Measurements from ENCODE around the gene RAD51B.

The RAD51B gene

DNA sequence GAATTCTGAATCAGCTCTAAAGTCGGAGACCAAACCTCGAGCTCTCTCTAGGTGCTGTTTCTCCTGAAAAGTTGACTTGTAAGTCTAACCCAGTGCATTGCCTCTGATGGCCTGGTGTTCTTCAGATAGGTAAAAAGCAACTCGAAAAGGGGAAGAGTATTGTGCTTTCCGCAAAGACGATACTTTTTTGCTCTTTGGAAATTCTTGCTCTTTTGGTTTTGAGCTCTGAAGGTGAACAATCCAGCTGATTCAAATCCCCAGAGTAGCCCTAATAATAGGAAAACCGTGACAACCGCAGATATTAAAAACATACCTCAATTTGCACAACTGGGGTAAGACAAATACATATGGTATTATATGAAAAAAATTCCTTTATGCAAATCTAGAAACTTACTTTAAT, 447.4 kb downstream of the RAD51B start:
- H3K36me3 ChIP-seq (replicated peaks; ENCODE audit: insufficient read depth, low read length) = no peaks in the 10 kb centered on the region
- no peak overlapping the region for H3K27ac ChIP-seq (ENCODE audit: low read length)
- H3F3A ChIP-seq (ENCODE audit: insufficient read depth, low read length) = no peaks in the 10 kb centered on the region

DNA sequence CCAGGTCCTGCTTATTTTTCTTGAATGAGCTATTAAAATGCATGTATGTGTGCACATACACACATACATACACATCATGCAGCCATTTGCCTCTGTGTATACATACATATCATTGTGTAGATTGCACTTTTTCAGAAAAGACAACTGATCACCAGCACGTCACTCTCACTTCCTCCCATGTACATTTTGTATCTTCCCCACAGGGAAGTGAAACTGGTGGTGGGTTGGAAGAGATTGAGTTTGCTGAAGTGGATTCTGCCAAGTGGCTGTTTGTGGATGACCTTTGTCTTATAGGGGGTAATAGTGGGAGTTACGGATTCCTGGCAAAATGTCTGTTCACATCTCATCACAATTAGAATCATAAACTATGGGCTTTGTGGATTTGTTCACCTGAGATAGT, 448.6 kb downstream of the RAD51B start:
- H4K20me1 ChIP-seq (ENCODE audit: insufficient read depth, low read length) = no peaks in the 10 kb centered on the region
- no peaks in the 10 kb centered on the region for H3K79me2 ChIP-seq (ENCODE audit: low read length)
- H3F3A ChIP-seq (ENCODE audit: insufficient read depth, low read length) = no peaks in the 10 kb centered on the region
- peak overlapping the region; percentile 10; the same call in 1 of the 2 replicates for H3K27ac ChIP-seq (ENCODE audit: low read length)
- TF ChIP-seq EZH2 (optimal IDR thresholded peaks at IDR 0.05; ENCODE audit: low read depth, low read length) = no peak
- TF ChIP-seq, protein P1, sequence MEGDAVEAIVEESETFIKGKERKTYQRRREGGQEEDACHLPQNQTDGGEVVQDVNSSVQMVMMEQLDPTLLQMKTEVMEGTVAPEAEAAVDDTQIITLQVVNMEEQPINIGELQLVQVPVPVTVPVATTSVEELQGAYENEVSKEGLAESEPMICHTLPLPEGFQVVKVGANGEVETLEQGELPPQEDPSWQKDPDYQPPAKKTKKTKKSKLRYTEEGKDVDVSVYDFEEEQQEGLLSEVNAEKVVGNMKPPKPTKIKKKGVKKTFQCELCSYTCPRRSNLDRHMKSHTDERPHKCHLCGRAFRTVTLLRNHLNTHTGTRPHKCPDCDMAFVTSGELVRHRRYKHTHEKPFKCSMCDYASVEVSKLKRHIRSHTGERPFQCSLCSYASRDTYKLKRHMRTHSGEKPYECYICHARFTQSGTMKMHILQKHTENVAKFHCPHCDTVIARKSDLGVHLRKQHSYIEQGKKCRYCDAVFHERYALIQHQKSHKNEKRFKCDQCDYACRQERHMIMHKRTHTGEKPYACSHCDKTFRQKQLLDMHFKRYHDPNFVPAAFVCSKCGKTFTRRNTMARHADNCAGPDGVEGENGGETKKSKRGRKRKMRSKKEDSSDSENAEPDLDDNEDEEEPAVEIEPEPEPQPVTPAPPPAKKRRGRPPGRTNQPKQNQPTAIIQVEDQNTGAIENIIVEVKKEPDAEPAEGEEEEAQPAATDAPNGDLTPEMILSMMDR (IDR thresholded peaks at IDR 0.05; ENCODE audit: low read length) = no peak
- no peak for TF ChIP-seq EZH2phosphoT487 (IDR thresholded peaks at IDR 0.05; ENCODE audit: low read length)
- no peak overlapping the region for H2AFZ ChIP-seq (ENCODE audit: low read length)
- no peaks in the 10 kb centered on the region for H3K9me3 ChIP-seq (replicated peaks; ENCODE audit: insufficient read depth, low read length)
- H3K27me3 ChIP-seq (replicated peaks; ENCODE audit: insufficient read depth, low read length) = no peaks in the 10 kb centered on the region
- H3K9ac ChIP-seq (ENCODE audit: low read length) = no peak overlapping the region
- no peaks in the 10 kb centered on the region for H3K36me3 ChIP-seq (replicated peaks; ENCODE audit: insufficient read depth, low read length)
- no peak overlapping the region for H3K4me3 ChIP-seq (ENCODE audit: low read length)
- peak; percentile 13 for DNase-seq
- peaks cover 16% of the 10 kb centered on the region; the same call in 1 of the 2 replicates for H3K4me1 ChIP-seq (ENCODE audit: low read length)
- H3K9me2 ChIP-seq (replicated peaks; ENCODE audit: insufficient read depth, low read length) = no peaks in the 10 kb centered on the region
- peak overlapping the region; percentile 12; the same call in 1 of the 2 replicates for H3K4me2 ChIP-seq (ENCODE audit: low read depth, low read length)

More for the DNA sequence above, 447.4 kb downstream of the RAD51B start:
- Histone ChIP-seq H3K9me3 (replicated peaks; ENCODE audit: insufficient read depth, low read length) (no peaks in the 10 kb centered on the region), H3K4me1 (ENCODE audit: low read length) (peaks cover 14% of the 10 kb centered on the region; the same call in 1 of the 2 replicates), H3K4me3 (ENCODE audit: low read length) (no peak overlapping the region), H3K79me2 (ENCODE audit: low read length) (no peaks in the 10 kb centered on the region), H3K4me2 (ENCODE audit: low read depth, low read length) (no peak overlapping the region), H3K9ac (ENCODE audit: low read length) (no peak overlapping the region), H2AFZ (ENCODE audit: low read length) (no peak overlapping the region), H3K27me3 (replicated peaks; ENCODE audit: insufficient read depth, low read length) (no peaks in the 10 kb centered on the region), H3K9me2 (replicated peaks; ENCODE audit: insufficient read depth, low read length) (no peaks in the 10 kb centered on the region), H4K20me1 (ENCODE audit: insufficient read depth, low read length) (no peaks in the 10 kb centered on the region)
- TF ChIP-seq EZH2phosphoT487 (IDR thresholded peaks at IDR 0.05; ENCODE audit: low read length) (no peak), EZH2 (optimal IDR thresholded peaks at IDR 0.05; ENCODE audit: low read depth, low read length) (no peak)
- TF ChIP-seq, protein P1 (IDR thresholded peaks at IDR 0.05; ENCODE audit: low read length) = no peak
- DNase-seq = no peak

DNA sequence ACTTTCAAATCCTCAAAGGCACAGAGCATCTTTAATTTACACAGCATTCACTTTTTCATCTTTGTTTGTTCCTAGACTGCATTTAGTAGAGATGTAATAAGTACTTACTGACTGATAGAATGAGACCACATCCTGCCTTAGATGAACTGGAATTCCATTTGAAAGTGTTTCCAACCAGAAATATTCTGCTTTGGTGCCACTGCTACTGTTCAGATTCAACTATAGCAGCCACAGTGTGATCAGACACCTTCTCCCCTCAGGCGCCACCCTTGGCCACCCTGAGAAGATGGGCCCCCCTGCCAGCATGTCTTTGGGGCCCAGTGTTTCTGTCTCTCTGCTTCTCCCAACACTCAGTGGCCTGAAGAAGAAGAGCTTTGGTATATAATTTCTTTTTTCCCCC, 449.1 kb downstream of the RAD51B start:
- Histone ChIP-seq H3K4me3 (ENCODE audit: low read length) (no peak overlapping the region), H3K4me2 (ENCODE audit: low read depth, low read length) (peak overlapping the region; percentile 12; the same call in 1 of the 2 replicates), H3K27me3 (replicated peaks; ENCODE audit: insufficient read depth, low read length) (no peaks in the 10 kb centered on the region), H2AFZ (ENCODE audit: low read length) (no peak overlapping the region), H3K27ac (ENCODE audit: low read length) (no peak overlapping the region), H3K4me1 (ENCODE audit: low read length) (peaks cover 16% of the 10 kb centered on the region; the same call in 1 of the 2 replicates), H3K36me3 (replicated peaks; ENCODE audit: insufficient read depth, low read length) (no peaks in the 10 kb centered on the region), H3K9me3 (replicated peaks; ENCODE audit: insufficient read depth, low read length) (no peaks in the 10 kb centered on the region), H3K9ac (ENCODE audit: low read length) (no peak overlapping the region), H4K20me1 (ENCODE audit: insufficient read depth, low read length) (no peaks in the 10 kb centered on the region), H3K9me2 (replicated peaks; ENCODE audit: insufficient read depth, low read length) (no peaks in the 10 kb centered on the region), H3F3A (ENCODE audit: insufficient read depth, low read length) (no peaks in the 10 kb centered on the region), H3K79me2 (ENCODE audit: low read length) (no peaks in the 10 kb centered on the region)
- DNase-seq = no peak
- TF ChIP-seq, protein P1 (IDR thresholded peaks at IDR 0.05; ENCODE audit: low read length) = no peak
- TF ChIP-seq EZH2 (optimal IDR thresholded peaks at IDR 0.05; ENCODE audit: low read depth, low read length) (no peak), EZH2phosphoT487 (IDR thresholded peaks at IDR 0.05; ENCODE audit: low read length) (no peak)
